A549 (cell line): ENCODE results near the gene CYP26C1.

Experiments
- CEBPB ChIP-seq, 2 experiments: fragments of >200 bp in 1 of 2; sonication (Bioruptor Twin) in 1 of 2; formaldehyde crosslinking in 1 of 2; IDR thresholded peaks; 2 replicates each; pipeline ENCODE4 v1.6.1; 2012 to 2016
- KDM5A ChIP-seq: fragments of 200-600 bp; sonication (generic); IDR thresholded peaks from 2 replicates; pipeline ENCODE4 v1.6.1; 2016; ENCODE audit warnings: antibody characterized with exemption, mild to moderate bottlenecking
- POLR2A ChIP-seq: IDR thresholded peaks from 2 replicates; pipeline ENCODE4 v1.6.1; 2012; ENCODE audit warnings: mild to moderate bottlenecking, low read length
- TF ChIP-seq, protein P1 (sequence below): fragments of >200 bp; sonication (Bioruptor Twin); formaldehyde crosslinking; IDR thresholded peaks from 3 replicates; pipeline ENCODE4 v1.5.1; 2016

DNA sequence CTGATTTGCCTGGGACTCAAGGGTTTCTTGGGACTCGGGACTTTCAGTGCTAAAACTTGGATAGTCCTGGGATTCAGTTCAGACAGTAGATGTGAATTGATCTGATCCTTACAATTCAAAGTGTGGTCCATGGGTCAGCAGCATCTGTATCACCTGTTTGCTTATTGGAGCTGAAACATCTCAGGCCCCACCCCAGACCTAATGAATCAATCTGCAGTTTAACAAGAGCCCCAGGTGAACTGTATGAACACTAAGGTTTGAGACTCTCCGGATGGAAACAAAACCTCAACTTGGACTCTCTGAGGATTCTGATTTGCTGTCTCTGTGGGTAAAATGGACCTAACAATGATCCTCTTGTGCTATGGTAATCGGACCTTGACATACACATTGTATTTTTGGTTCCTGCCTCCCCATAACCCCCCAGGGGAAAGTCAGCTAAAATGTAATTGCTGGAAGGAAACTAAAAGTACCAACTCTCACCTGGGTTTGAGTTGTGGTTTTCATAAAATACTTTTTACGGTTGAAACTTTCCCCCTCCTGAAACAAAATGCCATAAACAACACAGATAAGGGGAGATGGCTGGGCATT, 24.8 kb downstream of the CYP26C1 start:
- TF ChIP-seq CEBPB (IDR thresholded peaks at IDR 0.05) (no peak), KDM5A (no peak), POLR2A (no peak)
- TF ChIP-seq, protein P1, sequence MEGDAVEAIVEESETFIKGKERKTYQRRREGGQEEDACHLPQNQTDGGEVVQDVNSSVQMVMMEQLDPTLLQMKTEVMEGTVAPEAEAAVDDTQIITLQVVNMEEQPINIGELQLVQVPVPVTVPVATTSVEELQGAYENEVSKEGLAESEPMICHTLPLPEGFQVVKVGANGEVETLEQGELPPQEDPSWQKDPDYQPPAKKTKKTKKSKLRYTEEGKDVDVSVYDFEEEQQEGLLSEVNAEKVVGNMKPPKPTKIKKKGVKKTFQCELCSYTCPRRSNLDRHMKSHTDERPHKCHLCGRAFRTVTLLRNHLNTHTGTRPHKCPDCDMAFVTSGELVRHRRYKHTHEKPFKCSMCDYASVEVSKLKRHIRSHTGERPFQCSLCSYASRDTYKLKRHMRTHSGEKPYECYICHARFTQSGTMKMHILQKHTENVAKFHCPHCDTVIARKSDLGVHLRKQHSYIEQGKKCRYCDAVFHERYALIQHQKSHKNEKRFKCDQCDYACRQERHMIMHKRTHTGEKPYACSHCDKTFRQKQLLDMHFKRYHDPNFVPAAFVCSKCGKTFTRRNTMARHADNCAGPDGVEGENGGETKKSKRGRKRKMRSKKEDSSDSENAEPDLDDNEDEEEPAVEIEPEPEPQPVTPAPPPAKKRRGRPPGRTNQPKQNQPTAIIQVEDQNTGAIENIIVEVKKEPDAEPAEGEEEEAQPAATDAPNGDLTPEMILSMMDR, result no peak
